OCI-LY1 (cell line): ENCODE data around the gene TMEM53.

ENCODE experiments used
- CTCF ChIP-seq: fragments of 200-600 bp; sonication (generic), shearing (Covaris generic); IDR thresholded peaks from 2 replicates; pipeline ENCODE4 v1.5.1; 2017; ENCODE audit warnings: mild to moderate bottlenecking, antibody characterized with exemption, low read length, moderate library complexity, mixed read lengths
- EZH2 ChIP-seq: fragments of 200-600 bp; sonication (generic), shearing (Covaris generic); IDR thresholded peaks from 2 replicates; pipeline ENCODE4 v1.8.0; 2017; ENCODE audit warnings: borderline replicate concordance, mixed run types, mild to moderate bottlenecking, antibody characterized with exemption, low read length, moderate library complexity, mixed read lengths

GRCh38 chr1:44676484-44677200, 2.4 kb upstream of the TMEM53 start:
- TF ChIP-seq CTCF (no peak), EZH2 (no peak)
